HG02763 (cell line): Measurements from ENCODE around the gene OR5A2.
A peak's percentile ranks its signal among the peaks of the same experiment; 100 is the strongest.
"Not testable (repeated sequence)": the region's sequence is repeated elsewhere in the genome, so short reads cannot be mapped to it uniquely, and the experiment has no call there.

Source experiments
- ATAC-seq: cut with Tn5 transposase; IDR thresholded peaks from one replicate; pipeline ENCODE4 v1.9.1; 2021; ENCODE audit warnings: mild to moderate bottlenecking, moderate library complexity; ENCODE audit not compliant: unreplicated experiment

Gene OR5A2

DNA sequence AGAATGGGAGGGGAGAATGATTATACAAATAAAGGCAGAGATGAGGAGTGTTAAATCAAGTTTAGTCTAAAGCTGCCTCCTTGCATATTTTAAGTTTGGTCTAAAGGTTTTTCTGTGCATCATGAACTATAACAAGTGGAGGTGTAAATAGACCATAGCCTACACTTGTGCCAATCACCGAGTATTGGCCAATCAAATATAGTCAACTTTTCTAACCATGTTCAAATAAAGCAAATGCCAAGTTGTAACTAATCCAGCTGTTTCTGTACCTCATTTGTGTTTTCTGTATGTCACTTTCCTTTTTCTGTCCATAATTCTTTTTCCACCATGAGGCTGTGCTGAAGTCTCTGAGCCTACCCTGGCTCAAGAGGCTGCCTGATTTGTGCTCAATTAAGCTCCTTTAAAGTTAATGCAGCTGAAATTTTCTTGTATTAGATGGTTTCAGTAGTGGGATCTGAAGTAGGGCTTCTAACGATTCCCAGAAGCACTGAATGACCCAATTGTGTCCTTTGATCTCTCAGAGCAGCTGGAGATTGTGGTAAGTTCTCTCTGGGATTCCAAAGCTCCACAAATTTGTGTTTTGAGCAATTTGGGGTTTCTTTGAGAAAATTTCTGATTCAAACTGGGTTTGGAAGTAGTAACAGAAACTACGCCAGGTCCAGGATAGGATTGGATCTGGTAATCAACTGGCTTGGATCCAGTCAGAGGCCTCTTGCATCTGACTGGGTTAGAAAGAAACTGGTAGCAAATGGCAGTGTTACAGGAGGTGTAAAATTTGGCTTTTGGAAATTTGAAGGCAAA, 25.6 kb downstream of the OR5A2 start:
- ATAC-seq = no peak

DNA sequence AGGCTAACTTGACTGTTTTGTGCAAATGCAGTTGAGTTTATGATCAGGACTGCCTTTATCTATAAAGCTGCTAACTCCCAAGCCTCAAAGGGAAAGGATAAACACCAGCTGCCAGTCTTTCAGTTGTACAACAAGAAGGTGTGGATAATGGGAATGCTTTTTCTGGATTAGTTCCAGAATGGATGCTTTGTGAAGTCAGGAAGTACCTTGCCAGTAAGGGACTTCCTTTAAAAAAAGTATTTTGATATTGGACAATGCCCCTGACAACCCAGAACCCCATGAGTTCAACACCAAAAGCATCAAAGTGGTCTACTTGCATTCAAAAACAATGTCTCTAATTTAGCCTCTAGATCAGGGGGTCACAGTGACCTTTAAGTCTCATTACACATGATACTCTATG, 32.0 kb downstream of the OR5A2 start:
- ATAC-seq = no peak

DNA sequence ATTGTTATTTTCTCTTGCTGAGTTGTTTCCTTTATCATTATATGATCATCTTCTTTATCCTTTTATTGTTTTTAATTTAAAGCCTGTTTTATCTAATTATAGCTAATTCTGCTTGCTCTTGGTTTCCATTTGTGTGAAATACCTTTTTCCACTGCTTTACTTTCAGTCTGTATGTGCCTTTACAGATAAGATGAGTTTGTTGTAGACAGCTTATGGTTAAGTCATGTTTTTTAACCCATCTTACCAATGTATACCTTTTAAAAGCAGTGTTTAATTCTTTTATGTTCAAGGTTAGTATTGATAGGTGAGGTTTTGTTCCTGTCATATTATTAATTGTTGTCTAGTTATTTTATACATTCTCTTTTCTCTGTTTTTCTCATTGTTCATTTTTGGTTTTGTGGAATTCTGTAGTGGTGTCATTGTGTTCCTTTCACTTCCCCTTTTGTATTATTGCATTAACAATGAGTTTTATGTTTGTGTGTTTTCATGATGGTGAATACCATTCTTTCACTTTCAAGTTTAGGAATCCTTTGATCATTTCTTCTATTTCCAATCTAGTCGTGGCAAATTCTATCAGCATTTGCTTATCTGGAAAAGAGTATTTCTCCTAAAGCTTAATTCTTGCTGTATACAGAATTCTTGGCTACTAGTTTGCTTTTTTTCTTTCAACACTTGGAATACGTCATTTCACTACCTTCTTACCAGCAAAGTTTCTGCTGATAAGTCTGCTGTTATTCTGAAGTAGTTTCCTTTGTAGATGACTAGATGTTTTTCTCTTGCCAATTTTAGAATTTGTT, 45.8 kb downstream of the OR5A2 start:
- peak; percentile 86 for ATAC-seq

DNA sequence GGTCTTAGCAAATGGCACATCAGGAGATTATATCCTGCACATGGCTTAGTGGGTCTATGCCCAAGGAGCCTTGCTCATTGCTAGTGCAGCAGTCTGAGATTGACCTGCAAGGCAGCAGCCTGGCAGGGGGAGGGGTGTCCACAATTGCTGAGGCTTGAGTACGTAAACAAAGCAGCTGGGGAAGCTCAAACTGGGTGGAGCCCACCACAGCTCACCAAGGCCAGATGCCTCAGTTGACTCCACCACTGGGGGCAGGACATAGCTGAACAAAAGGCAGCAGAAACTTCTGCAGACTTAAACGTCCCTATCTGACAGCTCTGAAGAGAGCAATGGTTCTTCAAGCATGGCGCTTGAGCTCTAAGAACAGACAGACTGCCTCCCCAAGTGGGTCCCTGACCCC, 53.9 kb downstream of the OR5A2 start:
- not testable (repeated sequence) for ATAC-seq

DNA sequence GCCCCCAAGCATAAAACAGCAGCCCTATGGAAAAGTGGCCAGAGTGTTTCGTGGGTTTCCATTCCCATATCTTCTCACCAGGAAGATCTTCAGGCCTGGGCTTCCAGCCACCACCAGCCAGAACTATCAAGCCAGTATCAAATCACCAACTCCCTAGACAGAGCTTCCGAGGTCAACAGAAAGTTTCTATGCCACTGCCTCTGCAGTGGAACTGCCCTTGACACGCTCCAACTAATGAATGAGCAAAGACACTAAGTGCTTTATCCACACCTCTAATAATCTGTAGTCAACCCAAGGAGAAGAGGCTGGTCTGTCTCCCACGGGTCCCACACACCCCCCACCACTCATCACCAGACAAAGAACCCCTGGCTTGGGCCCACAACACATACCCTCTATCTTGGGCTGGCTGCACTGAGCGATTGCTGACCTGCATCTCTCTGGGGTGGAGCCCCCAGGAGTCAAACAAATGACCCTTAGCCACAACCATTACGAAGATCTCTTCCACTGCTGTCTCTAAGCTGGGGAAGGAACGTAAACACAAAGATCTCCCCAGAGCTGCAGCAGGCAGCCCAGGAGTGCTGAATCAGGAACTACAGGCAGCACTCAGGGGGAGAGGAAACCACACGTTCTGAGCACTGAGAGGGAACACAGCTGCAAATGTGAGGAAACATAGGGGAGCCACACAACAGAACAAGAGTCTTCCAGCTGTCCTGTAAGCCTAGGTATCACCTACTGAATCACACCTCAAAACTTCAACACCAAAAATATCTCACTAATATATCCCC, 57.8 kb downstream of the OR5A2 start:
- no peak for ATAC-seq
